Activated B cell treated with CpG ODN at 0.5 μM for 24 hours (primary cell): Measurements from ENCODE around the gene RHEB. TPM values are rescaled to one million over a fixed set of nuclear protein-coding genes. Genes with fewer than 3 reads are reported as not detected.

Source experiments
- ATAC-seq: fragments of 200-7000 bp; cut with Tn5 transposase; one replicate; pipeline ENCODE4 v1.10.0; 2021; ENCODE audit warnings: low read depth, mild to moderate bottlenecking, moderate library complexity
- CTCF ChIA-PET: fragments of 350-600 bp; sonication (Branson Sonifier 250); formaldehyde crosslinking; loops from one replicate; lab custom pipeline; 2021; ENCODE audit warnings: antibody characterized with exemption; lab: Charles Lee
- POLR2A ChIA-PET: fragments of 350-600 bp; sonication (Branson Sonifier 250); formaldehyde crosslinking; loops from one replicate; lab custom pipeline; 2021; ENCODE audit warnings: antibody characterized with exemption; lab: Charles Lee
- DNase-seq: peaks from one replicate; pipeline ENCODE4 v3.0.0; 2022
- H3K27ac Mint-ChIP-seq: one replicate; pipeline ENCODE4 v1.8.0; 2020; ENCODE audit warnings: mixed read lengths
- H3K27me3 Mint-ChIP-seq: one replicate; pipeline ENCODE4 v1.8.0; 2021; ENCODE audit warnings: mixed read lengths
- H3K36me3 Mint-ChIP-seq: one replicate; pipeline ENCODE4 v1.8.0; 2021; ENCODE audit warnings: low read depth, mixed read lengths
- H3K4me1 Mint-ChIP-seq: one replicate; pipeline ENCODE4 v1.8.0; 2021; ENCODE audit warnings: mixed read lengths
- H3K4me3 Mint-ChIP-seq: one replicate; pipeline ENCODE4 v1.8.0; 2020; ENCODE audit warnings: mild to moderate bottlenecking, mixed read lengths
- H3K9me3 Mint-ChIP-seq: one replicate; pipeline ENCODE4 v1.8.0; 2020; ENCODE audit warnings: mixed read lengths
- CTCF ChIP-seq: fragments of 200-600 bp; IDR thresholded peaks from one replicate; pipeline ENCODE4 v1.8.0; 2022; ENCODE audit warnings: antibody characterized with exemption, mild to moderate bottlenecking
- intact Hi-C: fragments of 100-400 bp; cut with micrococcal nuclease; formaldehyde crosslinking; loops from one replicate; pipeline ENCODE4 v1.15.1; 2024
- total RNA-seq: library from RNA; stranded (reverse); gene quantifications from 2 replicates; pipeline ENCODE4 v1.2.3, GENCODE V29; 2022

The RHEB gene
- total RNA-seq, 1 donor from 2014 or later: 32.8 TPM

GRCh38 chr7:151498495-151498894 lies 21.2 kb downstream of the RHEB start:
- ChIA-PET POLR2A (no interaction called here), CTCF (no interaction called here)
- H3K4me1 Mint-ChIP-seq: peaks cover 42% of the 10 kb centered on the region
- no peak for TF ChIP-seq CTCF
- DNase-seq: no peak
- no peak for ATAC-seq
- intact Hi-C loops: no loop called here
- no peaks in the 10 kb centered on the region for H3K27me3 Mint-ChIP-seq
- peaks cover 3% of the 10 kb centered on the region for H3K36me3 Mint-ChIP-seq
- H3K4me3 Mint-ChIP-seq: no peak overlapping the region
- no peak overlapping the region for H3K27ac Mint-ChIP-seq
- H3K9me3 Mint-ChIP-seq: no peaks in the 10 kb centered on the region

GRCh38 chr7:151497306-151497871 lies 22.3 kb downstream of the RHEB start:
- POLR2A ChIA-PET: no interaction called here
- no peak overlapping the region for H3K4me3 Mint-ChIP-seq
- intact Hi-C loops: no loop called here

GRCh38 chr7:151495360-151495759 lies 24.3 kb downstream of the RHEB start:
- TF ChIP-seq CTCF: no peak
- ChIA-PET CTCF (no interaction called here), POLR2A (no interaction called here)
- intact Hi-C loops: no loop called here
- ATAC-seq (no peak), DNase-seq (no peak)
- Mint-ChIP-seq H3K27ac (no peak overlapping the region), H3K36me3 (peaks cover 10% of the 10 kb centered on the region), H3K4me1 (peaks cover 41% of the 10 kb centered on the region), H3K4me3 (no peak overlapping the region), H3K9me3 (no peaks in the 10 kb centered on the region), H3K27me3 (no peaks in the 10 kb centered on the region)

More at GRCh38 chr7:151497306-151497871, 22.3 kb downstream of the RHEB start:
- Mint-ChIP-seq H3K4me1 (peaks cover 44% of the 10 kb centered on the region), H3K27me3 (no peaks in the 10 kb centered on the region), H3K9me3 (no peaks in the 10 kb centered on the region), H3K36me3 (peaks cover 3% of the 10 kb centered on the region), H3K27ac (no peak overlapping the region)
- CTCF ChIA-PET: no interaction called here
- no peak for TF ChIP-seq CTCF
- ATAC-seq (no peak), DNase-seq (no peak)

- H3K27me3 Mint-ChIP-seq: no peaks in the 10 kb centered on the region
- ChIA-PET CTCF (no interaction called here), POLR2A (no interaction called here)
- TF ChIP-seq CTCF: no peak
- H3K36me3 Mint-ChIP-seq: peaks cover 17% of the 10 kb centered on the region
- no peak overlapping the region for H3K4me3 Mint-ChIP-seq
- DNase-seq (no peak), ATAC-seq (no peak)
- intact Hi-C loops: no loop called here
- no peak overlapping the region for H3K27ac Mint-ChIP-seq
- no peaks in the 10 kb centered on the region for H3K9me3 Mint-ChIP-seq
- H3K4me1 Mint-ChIP-seq: peaks cover 39% of the 10 kb centered on the region
These were observed 25.1 kb downstream of the RHEB start for GRCh38 chr7:151494298-151495284.

- Mint-ChIP-seq H3K27ac (no peak overlapping the region), H3K36me3 (peaks cover 30% of the 10 kb centered on the region), H3K4me3 (no peak overlapping the region), H3K27me3 (no peaks in the 10 kb centered on the region), H3K9me3 (no peaks in the 10 kb centered on the region), H3K4me1 (peaks cover 31% of the 10 kb centered on the region)
- POLR2A ChIA-PET: no interaction called here
- ATAC-seq (no peak), DNase-seq (no peak)
- intact Hi-C loops: no loop called here
- CTCF ChIA-PET: no interaction called here
- no peak for TF ChIP-seq CTCF
These were observed 26.6 kb downstream of the RHEB start for GRCh38 chr7:151493083-151493482.
